Stimulated activated CD4-positive, alpha-beta T cell treated with anti-CD3 and anti-CD28 coated beads, Interleukin-4, amount 100 ng/mL, for 4 hours (primary cell): ENCODE results near the gene PGM2.

Source experiments
- DNase-seq, 2 experiments: peaks; one replicate each; pipeline ENCODE4 v3.0.0-alpha.2; 2020

PGM2 gene

DNA sequence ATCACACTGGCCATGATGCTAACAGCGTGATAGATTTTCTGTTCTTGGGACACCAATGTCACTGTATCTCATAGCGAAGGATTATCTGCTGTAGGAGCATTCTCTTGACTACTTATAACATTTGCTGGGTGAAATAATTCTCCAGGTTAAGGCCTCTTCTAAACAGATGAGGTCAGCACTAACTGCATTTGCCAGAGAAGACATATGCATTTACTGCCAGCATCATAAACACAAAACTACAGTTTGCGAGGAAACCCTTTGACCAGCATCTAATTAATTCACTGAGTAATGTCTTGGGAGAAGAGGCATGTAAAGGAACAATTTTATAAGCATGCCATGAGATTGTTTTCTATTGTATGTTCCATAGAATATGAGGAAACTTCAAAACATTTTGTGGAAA lies 78.3 kb downstream of the PGM2 start:
- no peak for DNase-seq

GRCh38 chr4:37905533-37906169 lies 79.2 kb downstream of the PGM2 start:
- no peak for DNase-seq

GRCh38 chr4:37908488-37909331 lies 82.2 kb downstream of the PGM2 start:
- DNase-seq = no peak

- no peak for DNase-seq
These were observed 83.0 kb downstream of the PGM2 start for GRCh38 chr4:37909332-37910090.

- DNase-seq = no peak
These were observed 83.6 kb downstream of the PGM2 start for GRCh38 chr4:37910091-37910486.
